ENCODE results near the gene MYO3B.

The MYO3B gene

DNA sequence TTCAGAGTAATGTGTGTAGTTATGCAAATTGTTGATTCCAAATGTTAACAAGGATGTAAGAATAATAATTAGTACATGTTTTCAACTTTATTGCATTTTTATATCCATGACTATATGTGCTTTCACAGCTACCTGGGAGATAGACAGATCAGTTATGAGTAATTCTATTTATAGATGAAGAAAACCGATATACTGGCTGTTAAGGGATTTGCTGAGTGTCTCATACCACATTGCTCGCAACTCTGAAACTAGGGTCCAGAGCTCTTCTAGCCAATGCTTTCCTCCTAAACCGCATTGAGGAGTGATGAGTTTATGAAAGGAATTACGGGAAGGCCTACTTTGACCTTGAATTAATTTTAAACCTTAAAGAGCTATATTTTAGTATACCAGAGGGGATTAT, 202.3 kb downstream of the MYO3B start:
- no peak for TF ChIP-seq CREB1 (IDR thresholded peaks at IDR 0.05; ENCODE audit: low read depth)
- TF ChIP-seq NFIC (IDR thresholded peaks at IDR 0.05), result no peak
- TF ChIP-seq, protein P1, sequence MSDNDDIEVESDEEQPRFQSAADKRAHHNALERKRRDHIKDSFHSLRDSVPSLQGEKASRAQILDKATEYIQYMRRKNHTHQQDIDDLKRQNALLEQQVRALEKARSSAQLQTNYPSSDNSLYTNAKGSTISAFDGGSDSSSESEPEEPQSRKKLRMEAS (IDR thresholded peaks at IDR 0.05), result no peak
- TF ChIP-seq CEBPB (IDR thresholded peaks at IDR 0.05), result no peak
- TF ChIP-seq TCF12 (IDR thresholded peaks at IDR 0.05; ENCODE audit: low read depth), result no peak
- TF ChIP-seq TEAD4 (IDR thresholded peaks at IDR 0.05), result no peak

DNA sequence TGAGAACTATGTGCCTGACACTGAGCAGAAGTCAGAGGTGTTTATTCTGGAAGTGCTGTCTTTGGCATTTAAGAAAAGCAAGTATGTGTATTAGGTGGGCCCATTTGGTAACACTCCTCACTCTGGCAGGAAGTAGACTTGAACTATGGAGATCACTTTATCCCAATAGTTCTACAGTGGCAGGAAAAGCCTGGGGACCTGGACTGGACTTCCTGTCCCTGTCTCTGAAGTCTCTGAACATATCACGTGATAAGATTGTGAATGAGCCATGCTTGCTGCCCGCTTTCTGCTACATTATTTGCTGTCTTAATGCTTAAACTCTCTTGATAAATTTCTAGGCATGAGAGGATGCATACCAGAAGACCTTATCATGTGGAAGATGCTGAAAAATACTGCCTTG, 203.7 kb downstream of the MYO3B start:
- TF ChIP-seq FOXM1 (IDR thresholded peaks at IDR 0.05; ENCODE audit: borderline replicate concordance, low read depth) (no peak), CEBPB (IDR thresholded peaks at IDR 0.05) (no peak), RAD21 (IDR thresholded peaks at IDR 0.05; ENCODE audit: low read depth) (no peak), YY1 (IDR thresholded peaks at IDR 0.05; ENCODE audit: low read depth) (no peak), CREB1 (IDR thresholded peaks at IDR 0.05; ENCODE audit: low read depth) (no peak), EP300 (IDR thresholded peaks at IDR 0.05; ENCODE audit: borderline replicate concordance) (no peak), NFIC (IDR thresholded peaks at IDR 0.05) (no peak), EGR1 (IDR thresholded peaks at IDR 0.05) (no peak), ZBTB7A (IDR thresholded peaks at IDR 0.05; ENCODE audit: low read depth) (no peak), TAF1 (IDR thresholded peaks at IDR 0.05; ENCODE audit: low read depth) (no peak), TCF12 (IDR thresholded peaks at IDR 0.05; ENCODE audit: low read depth) (no peak)
- TF ChIP-seq, protein P1 (IDR thresholded peaks at IDR 0.05), result no peak
- TF ChIP-seq, protein P2, sequence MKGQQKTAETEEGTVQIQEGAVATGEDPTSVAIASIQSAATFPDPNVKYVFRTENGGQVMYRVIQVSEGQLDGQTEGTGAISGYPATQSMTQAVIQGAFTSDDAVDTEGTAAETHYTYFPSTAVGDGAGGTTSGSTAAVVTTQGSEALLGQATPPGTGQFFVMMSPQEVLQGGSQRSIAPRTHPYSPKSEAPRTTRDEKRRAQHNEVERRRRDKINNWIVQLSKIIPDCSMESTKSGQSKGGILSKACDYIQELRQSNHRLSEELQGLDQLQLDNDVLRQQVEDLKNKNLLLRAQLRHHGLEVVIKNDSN (IDR thresholded peaks at IDR 0.05), result no peak

DNA sequence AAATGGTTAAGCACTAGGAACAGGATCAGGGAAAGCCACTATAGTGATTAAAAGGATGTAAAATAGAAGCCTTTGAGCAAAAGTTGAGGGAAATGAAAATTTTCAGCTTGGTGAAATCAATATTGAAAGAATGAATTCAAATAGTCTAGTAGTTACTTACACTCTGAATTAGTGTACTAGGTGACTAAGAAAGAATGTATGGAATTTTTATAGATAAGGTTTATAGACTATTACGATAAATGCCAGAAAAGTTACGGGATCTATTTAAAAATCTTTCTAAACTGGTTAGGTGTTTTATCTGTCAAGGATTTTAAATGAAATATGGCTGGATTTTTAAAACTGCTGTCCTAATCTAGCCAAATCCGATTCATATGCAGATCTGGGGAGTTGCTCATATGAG, 208.6 kb downstream of the MYO3B start:
- TF ChIP-seq YY1 (IDR thresholded peaks at IDR 0.05; ENCODE audit: low read depth) (no peak), ZBTB7A (IDR thresholded peaks at IDR 0.05; ENCODE audit: low read depth) (no peak), TCF12 (IDR thresholded peaks at IDR 0.05; ENCODE audit: low read depth) (no peak), EP300 (IDR thresholded peaks at IDR 0.05; ENCODE audit: borderline replicate concordance) (no peak), EGR1 (IDR thresholded peaks at IDR 0.05) (no peak), RAD21 (IDR thresholded peaks at IDR 0.05; ENCODE audit: low read depth) (no peak), CREB1 (IDR thresholded peaks at IDR 0.05; ENCODE audit: low read depth) (no peak)
- TF ChIP-seq, protein P1 (IDR thresholded peaks at IDR 0.05), result no peak
- TF ChIP-seq, protein P2 (IDR thresholded peaks at IDR 0.05), result no peak

DNA sequence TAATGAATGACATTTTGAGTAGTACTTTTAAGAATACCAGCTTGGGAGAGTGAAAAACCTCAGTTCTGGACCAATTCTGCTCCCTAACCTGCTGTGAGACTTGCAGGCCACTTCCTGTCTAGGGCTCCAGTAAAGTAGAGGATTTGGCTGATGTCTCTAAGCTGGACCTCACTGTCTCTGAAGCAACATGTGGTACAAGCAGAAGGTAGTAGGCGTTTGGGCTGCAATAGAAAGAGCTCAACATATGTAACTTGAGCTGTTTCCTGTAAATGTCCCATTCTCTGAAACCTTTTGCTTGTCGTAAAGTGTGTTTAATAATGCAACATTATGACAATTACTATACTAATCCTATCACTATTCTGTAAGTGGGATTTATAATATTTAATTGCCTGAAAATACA, 213.1 kb downstream of the MYO3B start:
- no peak for TF ChIP-seq EGR1 (IDR thresholded peaks at IDR 0.05)
- TF ChIP-seq, protein P1 (IDR thresholded peaks at IDR 0.05), result no peak
- no peak for TF ChIP-seq CEBPB (IDR thresholded peaks at IDR 0.05)

DNA sequence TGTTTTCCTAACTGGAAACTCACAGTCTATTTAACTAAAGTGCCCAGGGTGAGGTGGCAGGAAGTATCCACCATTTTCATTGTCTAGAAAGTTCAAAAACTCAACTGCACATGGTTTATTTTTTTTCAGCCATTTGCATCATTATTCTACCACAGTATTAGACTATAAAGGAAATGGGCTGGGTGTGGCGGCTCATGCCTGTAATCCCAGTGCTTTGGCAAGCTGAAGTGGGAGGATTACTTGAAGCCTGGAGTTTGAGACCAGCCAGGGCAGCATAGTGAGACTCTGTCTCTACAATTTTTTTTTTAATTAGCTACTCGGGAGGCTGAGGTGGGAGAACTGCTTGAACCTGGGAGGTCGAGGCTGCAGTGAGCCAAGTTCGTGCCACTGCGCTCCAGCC, 213.8 kb downstream of the MYO3B start:
- TF ChIP-seq NFIC (IDR thresholded peaks at IDR 0.05) (no peak), RAD21 (IDR thresholded peaks at IDR 0.05; ENCODE audit: low read depth) (no peak), CEBPB (IDR thresholded peaks at IDR 0.05) (no peak), YY1 (IDR thresholded peaks at IDR 0.05; ENCODE audit: low read depth) (no peak), EGR1 (IDR thresholded peaks at IDR 0.05) (no peak), FOXM1 (IDR thresholded peaks at IDR 0.05; ENCODE audit: borderline replicate concordance, low read depth) (no peak), TCF12 (IDR thresholded peaks at IDR 0.05; ENCODE audit: low read depth) (no peak)
- TF ChIP-seq, protein P2 (IDR thresholded peaks at IDR 0.05), result no peak

DNA sequence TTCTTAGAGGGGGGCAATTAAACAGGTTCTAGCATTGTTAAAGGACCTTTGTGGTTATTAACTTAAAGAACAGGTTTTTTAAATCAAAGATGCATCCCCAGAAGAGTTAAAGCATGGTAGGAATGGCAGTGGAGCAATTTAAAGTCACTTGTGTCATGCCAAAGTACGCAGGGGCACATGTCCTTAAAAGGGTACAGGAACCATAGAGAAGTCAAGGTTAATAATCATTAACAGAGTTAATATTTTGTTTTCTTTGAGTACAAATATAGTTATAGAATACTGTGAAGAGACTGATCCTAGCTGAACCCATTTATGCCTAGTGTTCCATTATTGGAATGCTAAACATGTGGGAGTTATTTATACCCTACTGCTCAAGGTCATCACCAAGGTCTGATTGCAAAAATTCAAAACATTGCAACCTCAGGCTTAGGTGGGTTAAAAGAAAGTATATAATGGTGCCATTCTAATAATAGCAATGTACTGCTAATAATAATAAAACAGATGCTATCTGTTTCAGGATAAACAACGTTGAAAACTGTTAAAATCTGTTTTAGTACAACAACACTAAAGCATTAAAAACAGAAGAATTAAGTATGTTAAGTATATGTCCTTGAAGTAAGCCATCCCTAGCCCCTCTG, 216.0 kb downstream of the MYO3B start:
- TF ChIP-seq, protein P1 (IDR thresholded peaks at IDR 0.05), result no peak
- TF ChIP-seq CREB1 (IDR thresholded peaks at IDR 0.05; ENCODE audit: low read depth) (no peak), ZBTB7A (IDR thresholded peaks at IDR 0.05; ENCODE audit: low read depth) (no peak), YY1 (IDR thresholded peaks at IDR 0.05; ENCODE audit: low read depth) (no peak), FOXM1 (IDR thresholded peaks at IDR 0.05; ENCODE audit: borderline replicate concordance, low read depth) (no peak), TEAD4 (IDR thresholded peaks at IDR 0.05) (no peak), RAD21 (IDR thresholded peaks at IDR 0.05; ENCODE audit: low read depth) (no peak)
- TF ChIP-seq, protein P3, sequence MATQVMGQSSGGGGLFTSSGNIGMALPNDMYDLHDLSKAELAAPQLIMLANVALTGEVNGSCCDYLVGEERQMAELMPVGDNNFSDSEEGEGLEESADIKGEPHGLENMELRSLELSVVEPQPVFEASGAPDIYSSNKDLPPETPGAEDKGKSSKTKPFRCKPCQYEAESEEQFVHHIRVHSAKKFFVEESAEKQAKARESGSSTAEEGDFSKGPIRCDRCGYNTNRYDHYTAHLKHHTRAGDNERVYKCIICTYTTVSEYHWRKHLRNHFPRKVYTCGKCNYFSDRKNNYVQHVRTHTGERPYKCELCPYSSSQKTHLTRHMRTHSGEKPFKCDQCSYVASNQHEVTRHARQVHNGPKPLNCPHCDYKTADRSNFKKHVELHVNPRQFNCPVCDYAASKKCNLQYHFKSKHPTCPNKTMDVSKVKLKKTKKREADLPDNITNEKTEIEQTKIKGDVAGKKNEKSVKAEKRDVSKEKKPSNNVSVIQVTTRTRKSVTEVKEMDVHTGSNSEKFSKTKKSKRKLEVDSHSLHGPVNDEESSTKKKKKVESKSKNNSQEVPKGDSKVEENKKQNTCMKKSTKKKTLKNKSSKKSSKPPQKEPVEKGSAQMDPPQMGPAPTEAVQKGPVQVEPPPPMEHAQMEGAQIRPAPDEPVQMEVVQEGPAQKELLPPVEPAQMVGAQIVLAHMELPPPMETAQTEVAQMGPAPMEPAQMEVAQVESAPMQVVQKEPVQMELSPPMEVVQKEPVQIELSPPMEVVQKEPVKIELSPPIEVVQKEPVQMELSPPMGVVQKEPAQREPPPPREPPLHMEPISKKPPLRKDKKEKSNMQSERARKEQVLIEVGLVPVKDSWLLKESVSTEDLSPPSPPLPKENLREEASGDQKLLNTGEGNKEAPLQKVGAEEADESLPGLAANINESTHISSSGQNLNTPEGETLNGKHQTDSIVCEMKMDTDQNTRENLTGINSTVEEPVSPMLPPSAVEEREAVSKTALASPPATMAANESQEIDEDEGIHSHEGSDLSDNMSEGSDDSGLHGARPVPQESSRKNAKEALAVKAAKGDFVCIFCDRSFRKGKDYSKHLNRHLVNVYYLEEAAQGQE (IDR thresholded peaks at IDR 0.05; ENCODE audit: low read depth), result no peak
